Activated naive CD4-positive, alpha-beta T cell treated with anti-CD3 and anti-CD28 coated beads, Interleukin-2, amount 50 U/mL, for 24 hours (primary cell): ENCODE results near the gene IL9R.
"Not testable (repeated sequence)": the region's sequence is repeated elsewhere in the genome, so short reads cannot be mapped to it uniquely, and the experiment has no call there.

Experiments
- H3K27ac Mint-ChIP-seq: one replicate; pipeline ENCODE4 v1.8.0; 2021; ENCODE audit warnings: mild to moderate bottlenecking, mixed read lengths
- H3K27me3 Mint-ChIP-seq: one replicate; pipeline ENCODE4 v1.8.0; 2021; ENCODE audit warnings: mixed read lengths
- H3K36me3 Mint-ChIP-seq: one replicate; pipeline ENCODE4 v1.8.0; 2021; ENCODE audit warnings: mixed read lengths
- H3K4me1 Mint-ChIP-seq: one replicate; pipeline ENCODE4 v1.8.0; 2021; ENCODE audit warnings: mixed read lengths
- H3K4me3 Mint-ChIP-seq: one replicate; pipeline ENCODE4 v1.8.0; 2021; ENCODE audit warnings: mild to moderate bottlenecking, mixed read lengths
- H3K9me3 Mint-ChIP-seq: one replicate; pipeline ENCODE4 v1.8.0; 2021; ENCODE audit warnings: mixed read lengths

IL9R gene

GRCh38 chrX:155983326-155983725 is 14.2 kb upstream of the IL9R start:
- no peaks in the 10 kb centered on the region for H3K4me1 Mint-ChIP-seq
- H3K9me3 Mint-ChIP-seq, result no peaks in the 10 kb centered on the region
- no peak overlapping the region for H3K4me3 Mint-ChIP-seq
- H3K27ac Mint-ChIP-seq, result no peak overlapping the region
- no peaks in the 10 kb centered on the region for H3K36me3 Mint-ChIP-seq
- no peaks in the 10 kb centered on the region for H3K27me3 Mint-ChIP-seq

GRCh38 chrX:155985208-155985607 is 12.3 kb upstream of the IL9R start:
- Mint-ChIP-seq H3K9me3 (no peaks in the 10 kb centered on the region), H3K4me1 (no peaks in the 10 kb centered on the region), H3K27me3 (peaks cover 3% of the 10 kb centered on the region), H3K27ac (no peak overlapping the region), H3K36me3 (no peaks in the 10 kb centered on the region), H3K4me3 (no peak overlapping the region)

- not testable (repeated sequence) for H3K4me1 Mint-ChIP-seq, H3K27ac Mint-ChIP-seq, H3K4me3 Mint-ChIP-seq, H3K36me3 Mint-ChIP-seq, H3K9me3 Mint-ChIP-seq, H3K27me3 Mint-ChIP-seq
These were observed 10.5 kb upstream of the IL9R start for GRCh38 chrX:155986995-155987394.

- Mint-ChIP-seq H3K27ac (no peak overlapping the region), H3K27me3 (peaks cover 5% of the 10 kb centered on the region), H3K36me3 (no peaks in the 10 kb centered on the region), H3K4me1 (no peaks in the 10 kb centered on the region), H3K9me3 (no peaks in the 10 kb centered on the region), H3K4me3 (no peak overlapping the region)
These were observed 8.6 kb upstream of the IL9R start for GRCh38 chrX:155988859-155989258.

- Mint-ChIP-seq H3K36me3 (no peaks in the 10 kb centered on the region), H3K4me3 (no peak overlapping the region), H3K27me3 (peaks cover 5% of the 10 kb centered on the region), H3K27ac (no peak overlapping the region), H3K9me3 (no peaks in the 10 kb centered on the region), H3K4me1 (peaks cover 5% of the 10 kb centered on the region)
These were observed 4.1 kb upstream of the IL9R start for GRCh38 chrX:155993421-155993820.

- H3K27ac Mint-ChIP-seq, result no peak overlapping the region
- H3K4me1 Mint-ChIP-seq, result peaks cover 5% of the 10 kb centered on the region
- H3K36me3 Mint-ChIP-seq, result no peaks in the 10 kb centered on the region
- H3K9me3 Mint-ChIP-seq, result no peaks in the 10 kb centered on the region
- peaks cover 2% of the 10 kb centered on the region for H3K27me3 Mint-ChIP-seq
- no peak overlapping the region for H3K4me3 Mint-ChIP-seq
These were observed 2.1 kb upstream of the IL9R start for GRCh38 chrX:155995321-155995875.

- peaks cover 5% of the 10 kb centered on the region for H3K4me1 Mint-ChIP-seq
- H3K9me3 Mint-ChIP-seq, result no peaks in the 10 kb centered on the region
- no peaks in the 10 kb centered on the region for H3K27me3 Mint-ChIP-seq
- H3K4me3 Mint-ChIP-seq, result no peak overlapping the region
- no peak overlapping the region for H3K27ac Mint-ChIP-seq
- no peaks in the 10 kb centered on the region for H3K36me3 Mint-ChIP-seq
These were observed 620 bp downstream of the IL9R start for GRCh38 chrX:155998116-155998515.

GRCh38 chrX:155998761-155999510 is 1.4 kb downstream of the IL9R start:
- no peak overlapping the region for H3K27ac Mint-ChIP-seq
- no peaks in the 10 kb centered on the region for H3K27me3 Mint-ChIP-seq
- H3K4me3 Mint-ChIP-seq, result no peak overlapping the region
- H3K9me3 Mint-ChIP-seq, result no peaks in the 10 kb centered on the region
- H3K36me3 Mint-ChIP-seq, result no peaks in the 10 kb centered on the region
- peaks cover 5% of the 10 kb centered on the region for H3K4me1 Mint-ChIP-seq

- H3K9me3 Mint-ChIP-seq, H3K4me3 Mint-ChIP-seq, H3K4me1 Mint-ChIP-seq, H3K27ac Mint-ChIP-seq, H3K36me3 Mint-ChIP-seq, H3K27me3 Mint-ChIP-seq: not testable (repeated sequence)
These were observed 2.3 kb downstream of the IL9R start for GRCh38 chrX:155999751-156000150.

GRCh38 chrX:156000361-156000926 is 2.9 kb downstream of the IL9R start:
- H3K9me3 Mint-ChIP-seq, result no peaks in the 10 kb centered on the region

GRCh38 chrX:156001001-156001666 is 3.6 kb downstream of the IL9R start:
- Mint-ChIP-seq H3K4me3 (no peak overlapping the region), H3K36me3 (no peaks in the 10 kb centered on the region), H3K27ac (no peak overlapping the region), H3K9me3 (no peaks in the 10 kb centered on the region), H3K4me1 (peaks cover 5% of the 10 kb centered on the region), H3K27me3 (no peaks in the 10 kb centered on the region)

More at GRCh38 chrX:156000361-156000926, 2.9 kb downstream of the IL9R start:
- Mint-ChIP-seq H3K4me1 (peaks cover 5% of the 10 kb centered on the region), H3K27me3 (no peaks in the 10 kb centered on the region), H3K4me3 (no peak overlapping the region), H3K27ac (no peak overlapping the region), H3K36me3 (no peaks in the 10 kb centered on the region)

- H3K9me3 Mint-ChIP-seq, result no peaks in the 10 kb centered on the region
- H3K36me3 Mint-ChIP-seq, result no peaks in the 10 kb centered on the region
- no peak overlapping the region for H3K27ac Mint-ChIP-seq
- no peaks in the 10 kb centered on the region for H3K27me3 Mint-ChIP-seq
- H3K4me3 Mint-ChIP-seq, result no peak overlapping the region
- peaks cover 5% of the 10 kb centered on the region for H3K4me1 Mint-ChIP-seq
These were observed 4.1 kb downstream of the IL9R start for GRCh38 chrX:156001667-156002021.

- no peaks in the 10 kb centered on the region for H3K27me3 Mint-ChIP-seq
- no peak overlapping the region for H3K4me3 Mint-ChIP-seq
- no peaks in the 10 kb centered on the region for H3K36me3 Mint-ChIP-seq
- no peak overlapping the region for H3K27ac Mint-ChIP-seq
- H3K9me3 Mint-ChIP-seq, result no peaks in the 10 kb centered on the region
- H3K4me1 Mint-ChIP-seq, result peaks cover 1% of the 10 kb centered on the region
These were observed 5.0 kb downstream of the IL9R start for GRCh38 chrX:156002507-156002906.

- H3K27me3 Mint-ChIP-seq, result no peaks in the 10 kb centered on the region
- H3K36me3 Mint-ChIP-seq, result no peaks in the 10 kb centered on the region
- H3K27ac Mint-ChIP-seq, result no peak overlapping the region
- no peaks in the 10 kb centered on the region for H3K4me1 Mint-ChIP-seq
- H3K9me3 Mint-ChIP-seq, result no peaks in the 10 kb centered on the region
- H3K4me3 Mint-ChIP-seq, result no peak overlapping the region
These were observed 6.1 kb downstream of the IL9R start for GRCh38 chrX:156003486-156004185.

GRCh38 chrX:156004256-156004655 is 6.8 kb downstream of the IL9R start:
- Mint-ChIP-seq H3K4me1 (no peaks in the 10 kb centered on the region), H3K9me3 (no peaks in the 10 kb centered on the region), H3K36me3 (no peaks in the 10 kb centered on the region), H3K27me3 (no peaks in the 10 kb centered on the region), H3K4me3 (no peak overlapping the region), H3K27ac (no peak overlapping the region)

GRCh38 chrX:156004740-156005139 is 7.2 kb downstream of the IL9R start:
- H3K9me3 Mint-ChIP-seq, result no peaks in the 10 kb centered on the region
- no peak overlapping the region for H3K4me3 Mint-ChIP-seq
- H3K4me1 Mint-ChIP-seq, result no peaks in the 10 kb centered on the region
- no peaks in the 10 kb centered on the region for H3K36me3 Mint-ChIP-seq
- no peaks in the 10 kb centered on the region for H3K27me3 Mint-ChIP-seq
- H3K27ac Mint-ChIP-seq, result no peak overlapping the region
